H9 (cell line): ENCODE measurements around the gene CXCL14. TPM values are rescaled to one million over a fixed set of nuclear protein-coding genes. Genes with fewer than 3 reads are reported as not detected.

ENCODE experiments used
- DNase-seq: peaks from one replicate; pipeline ENCODE4 v3.0.0-alpha.2; 2017
- H2AFZ ChIP-seq: one replicate; pipeline ENCODE4 v1.6.1; 2013; ENCODE audit warnings: mild to moderate bottlenecking, low read length, control low read depth, moderate library complexity
- H2AK5ac ChIP-seq: 2 replicates; pipeline ENCODE4 v1.6.1; 2013; ENCODE audit warnings: low read length, control low read depth, mixed read lengths; ENCODE audit not compliant: insufficient read length
- H2BK120ac ChIP-seq: one replicate; pipeline ENCODE4 v1.6.1; 2013; ENCODE audit warnings: low read depth, mild to moderate bottlenecking, low read length, control low read depth, inconsistent platforms; ENCODE audit not compliant: poor library complexity, severe bottlenecking
- H2BK12ac ChIP-seq: 2 replicates; pipeline ENCODE4 v1.6.1; 2013; ENCODE audit warnings: low read length, control low read depth, mixed read lengths, low read depth; ENCODE audit not compliant: insufficient read length
- H2BK15ac ChIP-seq: 2 replicates; pipeline ENCODE4 v1.6.1; 2013; ENCODE audit warnings: low read depth, low read length, control low read depth
- H2BK20ac ChIP-seq: one replicate; pipeline ENCODE4 v1.6.1; 2013; ENCODE audit warnings: low read depth, mild to moderate bottlenecking, low read length, control low read depth, inconsistent platforms; ENCODE audit not compliant: poor library complexity, severe bottlenecking
- H2BK5ac ChIP-seq: 2 replicates; pipeline ENCODE4 v1.6.1; 2013; ENCODE audit warnings: low read length, control low read depth, mixed read lengths; ENCODE audit not compliant: insufficient read length
- H3K14ac ChIP-seq: 2 replicates; pipeline ENCODE4 v1.6.1; 2013; ENCODE audit warnings: low read length, control low read depth; ENCODE audit not compliant: insufficient read depth
- H3K18ac ChIP-seq: 2 replicates; pipeline ENCODE4 v1.6.1; 2013; ENCODE audit warnings: low read depth, mild to moderate bottlenecking, mixed read lengths, low read length, control low read depth; ENCODE audit not compliant: insufficient read length
- H3K23ac ChIP-seq: 2 replicates; pipeline ENCODE4 v1.6.1; 2013; ENCODE audit warnings: low read length, control low read depth, mixed read lengths, low read depth; ENCODE audit not compliant: insufficient read length
- H3K23me2 ChIP-seq: 2 replicates; pipeline ENCODE4 v1.6.1; 2013; ENCODE audit warnings: low read depth, mild to moderate bottlenecking, mixed read lengths, low read length, control low read depth; ENCODE audit not compliant: insufficient read length, poor library complexity, severe bottlenecking
- H3K27ac ChIP-seq: 2 replicates; pipeline ENCODE4 v1.5.1; 2013; ENCODE audit warnings: low read length, control low read depth, mixed read lengths, low read depth; ENCODE audit not compliant: insufficient read length
- H3K27me3 ChIP-seq: 2 replicates; pipeline ENCODE4 v1.6.1; 2013; ENCODE audit warnings: low read length, control low read depth, inconsistent platforms; ENCODE audit not compliant: insufficient read depth
- H3K4ac ChIP-seq: 2 replicates; pipeline ENCODE4 v1.6.1; 2013; ENCODE audit warnings: low read depth, mild to moderate bottlenecking, control low read depth, inconsistent platforms, low read length, moderate library complexity
- H3K4me1 ChIP-seq: 2 replicates; pipeline ENCODE4 v1.6.1; 2013; ENCODE audit warnings: low read length, control low read depth, inconsistent platforms; ENCODE audit not compliant: insufficient read depth
- H3K4me2 ChIP-seq: 2 replicates; pipeline ENCODE4 v1.6.1; 2013; ENCODE audit warnings: low read length, control low read depth, mixed read lengths; ENCODE audit not compliant: insufficient read length, insufficient read depth
- H3K56ac ChIP-seq: 2 replicates; pipeline ENCODE4 v1.6.1; 2013; ENCODE audit warnings: low read depth, mild to moderate bottlenecking, mixed read lengths, low read length, control low read depth; ENCODE audit not compliant: insufficient read length
- H3K79me1 ChIP-seq: 2 replicates; pipeline ENCODE4 v1.6.1; 2013; ENCODE audit warnings: low read depth, mild to moderate bottlenecking, moderate library complexity, low read length, control low read depth, inconsistent platforms; ENCODE audit not compliant: insufficient read depth, poor library complexity, severe bottlenecking
- H3K79me2 ChIP-seq: 2 replicates; pipeline ENCODE4 v1.6.1; 2013; ENCODE audit warnings: low read length, control low read depth, inconsistent platforms; ENCODE audit not compliant: insufficient read depth
- H3K9ac ChIP-seq: 2 replicates; pipeline ENCODE4 v1.6.1; 2013; ENCODE audit warnings: low read length, control low read depth, mixed read lengths; ENCODE audit not compliant: insufficient read length; ENCODE audit errors: extremely low read depth
- H3K9me3 ChIP-seq: one replicate; pipeline ENCODE4 v1.6.1; 2013; ENCODE audit warnings: low read depth, low read length, inconsistent platforms; ENCODE audit not compliant: control insufficient read depth
- H3T11ph ChIP-seq: one replicate; pipeline ENCODE4 v1.6.1; 2013; ENCODE audit warnings: mild to moderate bottlenecking, low read length, control low read depth, inconsistent platforms
- H4K20me1 ChIP-seq: one replicate; pipeline ENCODE4 v1.6.1; 2013; ENCODE audit not compliant: control insufficient read depth, insufficient read length, insufficient read depth
- H4K5ac ChIP-seq: 2 replicates; pipeline ENCODE4 v1.6.1; 2013; ENCODE audit warnings: low read depth, mild to moderate bottlenecking, mixed read lengths, low read length, control low read depth; ENCODE audit not compliant: insufficient read length
- H4K8ac ChIP-seq: replicated peaks from 2 replicates; pipeline ENCODE4 v1.6.1; 2013; ENCODE audit warnings: low read length, control low read depth, mixed read lengths, low read depth; ENCODE audit not compliant: insufficient read length
- H4K91ac ChIP-seq: 2 replicates; pipeline ENCODE4 v1.6.1; 2013; ENCODE audit warnings: low read depth, mild to moderate bottlenecking, moderate library complexity, mixed read lengths, low read length, control low read depth; ENCODE audit not compliant: insufficient read length
- H3K27ac Mint-ChIP-seq, 3 experiments: 2 replicates in 2 of 3; 3 replicates in 1 of 3; pipeline ENCODE4 v1.8.0; 2020 to 2021; ENCODE audit warnings: mixed read lengths in 3 of 3, mild to moderate bottlenecking in 1 of 3, moderate library complexity in 1 of 3
- H3K27me3 Mint-ChIP-seq: 2 replicates; pipeline ENCODE4 v1.8.0; 2021; ENCODE audit warnings: low read depth, mild to moderate bottlenecking, moderate library complexity, mixed read lengths
- H3K36me3 Mint-ChIP-seq, 3 experiments: 2 replicates in 2 of 3; 3 replicates in 1 of 3; pipeline ENCODE4 v1.8.0; 2020 to 2021; ENCODE audit warnings: low read depth in 3 of 3, mixed read lengths in 3 of 3; ENCODE audit not compliant: insufficient read depth in 1 of 3
- H3K4me1 Mint-ChIP-seq, 2 experiments: 2 replicates each; pipeline ENCODE4 v1.8.0; 2020; ENCODE audit warnings: mixed read lengths in 2 of 2
- H3K4me3 Mint-ChIP-seq, 2 experiments: 2 replicates in 1 of 2; 3 replicates in 1 of 2; pipeline ENCODE4 v1.8.0; 2020 to 2021; ENCODE audit warnings: mild to moderate bottlenecking in 2 of 2, mixed read lengths in 2 of 2, moderate library complexity in 1 of 2
- H3K9me3 Mint-ChIP-seq, 2 experiments: 2 replicates in 1 of 2; 3 replicates in 1 of 2; pipeline ENCODE4 v1.8.0; 2020; ENCODE audit warnings: mild to moderate bottlenecking in 2 of 2, mixed read lengths in 2 of 2, moderate library complexity in 1 of 2
- WGBS: extraction: QIAGEN DNeasy Blood & Tissue Kit; methylation state at CpG from one replicate; pipeline ENCODE4 v1.1.7; 2013; ENCODE audit warnings: missing lambda C conversion rate, low lambda C conversion rate, mixed read lengths; ENCODE audit not compliant: insufficient read length; ENCODE audit errors: extremely low coverage; 5-methylcytosine and 5-hydroxymethylcytosine counted together
- total RNA-seq: library from RNA; stranded (reverse); gene quantifications from 2 replicates; pipeline ENCODE4 v1.2.1, GENCODE V29; 2021
- TF ChIP-seq, protein P1 (sequence below): fragments of 200-600 bp; sonication (generic); conservative IDR thresholded peaks from 3 replicates; pipeline ENCODE4 v1.8.0; 2021; ENCODE audit warnings: antibody characterized with exemption, mild to moderate bottlenecking

The CXCL14 gene
- total RNA-seq, 1 experiment from 2014 or later = 1.1 TPM

DNA sequence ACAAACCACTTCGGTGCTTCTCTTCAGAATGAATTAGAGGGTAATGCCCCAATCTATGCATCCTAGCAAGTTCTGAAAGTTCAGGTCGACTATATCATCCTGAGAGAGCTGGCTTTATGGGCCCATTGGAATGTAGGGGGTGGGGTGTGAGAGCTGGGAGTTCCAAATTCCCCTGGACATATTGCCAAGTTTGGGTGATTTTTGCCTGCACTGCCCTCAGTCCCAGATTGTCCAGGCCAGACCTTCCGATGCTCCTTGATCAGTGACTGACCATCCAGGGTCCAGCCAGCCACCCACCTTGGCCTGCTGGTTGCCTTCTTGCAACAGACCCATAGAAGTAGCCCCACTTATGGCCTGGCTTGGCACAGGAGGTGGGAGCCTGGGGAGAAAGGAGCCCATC is 47.8 kb upstream of the CXCL14 start:
- Histone ChIP-seq H3K4me2 (no peak overlapping the region), H4K5ac (no peak overlapping the region), H4K91ac (no peak overlapping the region), H4K20me1 (no peaks in the 10 kb centered on the region), H3K27me3 (no peaks in the 10 kb centered on the region), H3K79me1 (no peaks in the 10 kb centered on the region), H3K56ac (no peak overlapping the region), H3K14ac (no peak overlapping the region), H2BK120ac (no peak overlapping the region), H3K23ac (no peak overlapping the region), H3K27ac (no peak overlapping the region), H2AK5ac (no peak overlapping the region), H3K23me2 (no peaks in the 10 kb centered on the region), H3K79me2 (no peaks in the 10 kb centered on the region), H2BK12ac (no peak overlapping the region), H2BK5ac (no peak overlapping the region), H2AFZ (no peak overlapping the region), H3K18ac (no peak overlapping the region), H3K4me1 (no peaks in the 10 kb centered on the region), H3K9ac (no peak overlapping the region), H2BK20ac (no peak overlapping the region), H3T11ph (no peak overlapping the region), H3K9me3 (no peaks in the 10 kb centered on the region), H4K8ac (no peak overlapping the region), H2BK15ac (no peak overlapping the region), H3K4ac (no peak overlapping the region)
- TF ChIP-seq, protein P1, sequence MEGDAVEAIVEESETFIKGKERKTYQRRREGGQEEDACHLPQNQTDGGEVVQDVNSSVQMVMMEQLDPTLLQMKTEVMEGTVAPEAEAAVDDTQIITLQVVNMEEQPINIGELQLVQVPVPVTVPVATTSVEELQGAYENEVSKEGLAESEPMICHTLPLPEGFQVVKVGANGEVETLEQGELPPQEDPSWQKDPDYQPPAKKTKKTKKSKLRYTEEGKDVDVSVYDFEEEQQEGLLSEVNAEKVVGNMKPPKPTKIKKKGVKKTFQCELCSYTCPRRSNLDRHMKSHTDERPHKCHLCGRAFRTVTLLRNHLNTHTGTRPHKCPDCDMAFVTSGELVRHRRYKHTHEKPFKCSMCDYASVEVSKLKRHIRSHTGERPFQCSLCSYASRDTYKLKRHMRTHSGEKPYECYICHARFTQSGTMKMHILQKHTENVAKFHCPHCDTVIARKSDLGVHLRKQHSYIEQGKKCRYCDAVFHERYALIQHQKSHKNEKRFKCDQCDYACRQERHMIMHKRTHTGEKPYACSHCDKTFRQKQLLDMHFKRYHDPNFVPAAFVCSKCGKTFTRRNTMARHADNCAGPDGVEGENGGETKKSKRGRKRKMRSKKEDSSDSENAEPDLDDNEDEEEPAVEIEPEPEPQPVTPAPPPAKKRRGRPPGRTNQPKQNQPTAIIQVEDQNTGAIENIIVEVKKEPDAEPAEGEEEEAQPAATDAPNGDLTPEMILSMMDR = no peak
- Mint-ChIP-seq H3K27me3 (peaks cover 12% of the 10 kb centered on the region), H3K4me3 (no peak overlapping the region), H3K9me3 (peaks cover 0 to 3% of the 10 kb centered on the region in 2 experiments; a peak in 2 of 5 replicates), H3K4me1 (peaks cover 5 to 10% of the 10 kb centered on the region in 2 experiments; a peak in 2 of 4 replicates), H3K36me3 (peaks cover 0 to 2% (median 0%) of the 10 kb centered on the region in 3 experiments; a peak in 1 of 7 replicates), H3K27ac (no peak overlapping the region; a peak in 1 of 7 replicates)
- DNase-seq = no peak
- WGBS = no CpG with 5 or more reads among the region's 3 CpGs
